Thyroid gland (tissue), 4 donors: ENCODE data around the gene MYH6.

Experiments
- CTCF ChIP-seq, 6 experiments: fragments of 200-600 bp in 3 of 6; fragments of 450-650 bp in 3 of 6; sonication (generic) in 3 of 6; IDR thresholded peaks; one replicate each; pipeline ENCODE4 v1.5.1; 2016 to 2019; ENCODE audit warnings: antibody characterized with exemption in 6 of 6, mild to moderate bottlenecking in 2 of 6, inconsistent platforms in 1 of 6, moderate library complexity in 1 of 6
- POLR2A ChIP-seq, 2 donors: fragments of 450-650 bp; IDR thresholded peaks; one replicate each; pipeline ENCODE4 v1.6.1; 2017; ENCODE audit warnings: antibody characterized with exemption in 2 of 2, mild to moderate bottlenecking in 2 of 2, moderate library complexity in 1 of 2

- TF ChIP-seq CTCF (IDR thresholded peaks at IDR 0.05) (no peak), POLR2A (IDR thresholded peaks at IDR 0.05) (no peak)
Measured at GRCh38 chr14:23398348-23398747, 9.7 kb downstream of the MYH6 start.
